Activated naive CD4-positive, alpha-beta T cell treated with anti-CD3 and anti-CD28 coated beads, Interleukin-2, amount 50 U/mL, for 72 hours (primary cell): Measurements from ENCODE around the gene DRC1. TPM values are rescaled to one million over a fixed set of nuclear protein-coding genes. Genes with fewer than 3 reads are reported as not detected.
"Not testable (repeated sequence)": the region's sequence is repeated elsewhere in the genome, so short reads cannot be mapped to it uniquely, and the experiment has no call there.

Experiments
- ATAC-seq, 2 donors: fragments of 150-1000 bp; cut with Tn5 transposase; 2 replicates each; pipeline ENCODE4 v1.10.0; 2021; ENCODE audit warnings: mild to moderate bottlenecking in 2 of 2, moderate library complexity in 2 of 2
- DNase-seq, 2 donors: peaks; one replicate each; pipeline ENCODE4 v3.0.0; 2021 to 2022; ENCODE audit warnings: low spot score in 2 of 2
- H3K27ac Mint-ChIP-seq, 2 donors: one replicate each; pipeline ENCODE4 v1.8.0; 2022; ENCODE audit warnings: mild to moderate bottlenecking in 2 of 2, mixed read lengths in 2 of 2
- H3K36me3 Mint-ChIP-seq, 2 donors: one replicate each; pipeline ENCODE4 v1.8.0; 2022; ENCODE audit warnings: mixed read lengths in 2 of 2
- H3K9me3 Mint-ChIP-seq, 2 donors: one replicate each; pipeline ENCODE4 v1.8.0; 2022; ENCODE audit warnings: mixed read lengths in 2 of 2
- total RNA-seq, 2 donors: library from RNA; stranded (reverse); gene quantifications; one replicate each; pipeline ENCODE4 v1.2.3, GENCODE V29; 2022

The DRC1 gene
- total RNA-seq, 2 donors from 2014 or later, result not detected

DNA sequence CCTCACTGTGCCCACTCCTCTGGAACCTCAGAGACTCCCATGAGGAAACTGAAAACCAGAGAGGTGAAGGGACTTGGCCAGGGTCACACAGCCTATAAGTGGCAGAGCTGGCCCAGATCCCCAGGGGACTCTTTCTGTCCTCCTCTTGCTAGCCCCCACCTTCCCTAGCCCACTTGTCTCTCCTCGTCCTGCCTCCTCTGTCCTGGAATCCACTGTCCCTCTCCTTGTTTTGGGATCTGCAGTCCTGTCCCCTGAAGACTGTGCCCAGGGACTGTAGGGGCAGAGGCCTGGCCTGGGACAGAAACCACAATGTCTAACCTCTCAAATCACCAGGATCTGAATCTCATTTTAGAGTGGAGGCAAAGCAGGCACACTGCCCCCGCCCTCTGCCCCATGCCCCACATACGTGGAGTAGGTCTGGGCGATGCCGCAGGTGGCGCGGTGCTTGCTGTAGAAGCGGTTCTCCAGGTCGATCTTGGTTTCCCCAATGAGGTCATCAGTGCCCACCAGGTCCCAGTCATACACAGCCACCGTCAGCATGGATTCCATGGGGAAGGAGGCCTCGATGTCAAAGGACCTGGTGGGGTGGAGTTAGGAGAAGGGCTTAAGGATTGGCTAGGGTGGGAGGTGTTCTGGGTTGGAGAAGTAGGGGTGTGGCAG is 63.7 kb downstream of the DRC1 start:
- H3K27ac Mint-ChIP-seq, result no peak overlapping the region
- no peaks in the 10 kb centered on the region for H3K9me3 Mint-ChIP-seq
- ATAC-seq (no peak), DNase-seq (no peak)
- no peaks in the 10 kb centered on the region for H3K36me3 Mint-ChIP-seq

DNA sequence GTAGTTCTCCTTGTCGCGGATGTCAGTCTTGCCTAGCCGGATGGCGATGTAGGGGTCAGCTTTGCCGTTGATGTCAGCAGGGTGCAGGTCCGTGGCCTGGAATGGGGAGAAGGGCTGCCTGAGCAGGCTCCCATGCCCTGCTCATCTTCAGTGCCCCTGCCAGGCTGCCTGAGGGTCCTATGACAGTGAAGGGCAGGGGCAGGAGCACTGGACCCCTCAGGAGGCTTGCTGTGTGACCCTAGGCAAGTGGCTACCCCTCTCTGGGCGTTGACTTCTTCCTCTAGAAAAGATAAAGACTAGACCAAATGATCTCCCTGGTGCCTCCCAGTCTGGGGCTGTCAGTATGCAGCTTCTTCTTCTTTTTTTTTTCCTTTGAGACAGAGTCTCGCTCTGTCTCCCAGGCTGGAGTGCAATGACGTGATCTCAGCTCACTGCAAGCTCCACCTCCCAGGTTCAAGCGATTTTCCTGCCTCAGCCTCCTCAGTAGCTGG is 64.3 kb downstream of the DRC1 start:
- no peak for ATAC-seq
- H3K27ac Mint-ChIP-seq, result no peak overlapping the region
- H3K36me3 Mint-ChIP-seq, result no peaks in the 10 kb centered on the region
- DNase-seq, result no peak
- H3K9me3 Mint-ChIP-seq, result no peaks in the 10 kb centered on the region

DNA sequence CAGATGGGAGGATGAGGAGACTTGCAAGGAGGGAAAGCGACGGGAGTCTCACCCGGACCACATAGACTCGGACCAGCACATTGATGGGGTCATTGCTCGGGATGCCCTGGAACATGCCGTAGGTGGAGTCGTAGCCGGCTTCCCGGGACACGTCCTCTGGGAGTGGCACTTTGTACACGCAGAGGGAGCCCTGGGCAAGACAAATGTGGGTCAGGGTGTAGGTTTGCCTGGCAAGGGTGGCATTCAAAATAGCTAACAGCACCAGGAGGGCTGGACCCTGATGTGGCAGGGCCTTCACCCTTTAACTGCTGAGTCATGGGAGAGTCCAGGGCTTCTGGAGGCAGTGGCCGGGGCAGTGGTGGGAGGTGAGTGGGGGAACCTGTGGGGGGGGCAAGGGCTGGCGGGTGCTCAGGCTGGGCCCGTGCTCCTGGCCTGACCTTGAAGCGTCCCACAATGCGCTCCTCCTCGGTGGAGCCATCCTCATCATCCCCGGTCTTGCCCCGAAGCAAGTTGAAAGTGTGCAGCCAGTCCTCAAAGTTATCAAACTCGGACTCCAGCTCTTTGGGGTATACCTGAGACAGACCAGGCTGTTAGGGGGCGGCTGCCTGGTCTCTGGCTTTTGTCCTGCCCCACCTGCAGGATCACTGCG is 65.1 kb downstream of the DRC1 start:
- ATAC-seq (no peak), DNase-seq (no peak)
- Mint-ChIP-seq H3K9me3 (peaks cover 0 to 2% of the 10 kb centered on the region in 2 donors), H3K27ac (no peak overlapping the region), H3K36me3 (no peaks in the 10 kb centered on the region)

DNA sequence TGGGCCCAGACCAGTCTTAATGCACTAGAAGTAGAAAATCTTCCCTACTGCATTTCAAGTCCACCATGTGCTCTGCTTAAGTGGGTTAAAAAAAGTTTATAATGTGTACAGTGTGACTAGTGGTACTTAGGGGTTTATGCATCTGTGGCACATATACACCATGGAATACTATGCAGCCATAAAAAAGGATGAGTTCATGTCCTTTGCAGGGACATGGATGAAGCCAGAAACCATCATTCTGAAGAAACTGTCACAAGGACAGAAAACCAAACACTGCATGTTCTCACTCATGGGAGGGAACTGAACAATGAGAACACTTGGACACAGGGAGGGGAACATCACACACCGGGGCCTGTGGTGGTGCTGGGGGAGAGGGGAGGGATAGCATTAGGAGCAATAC is 66.8 kb downstream of the DRC1 start:
- H3K27ac Mint-ChIP-seq, result peak overlapping the region in 1 of 2 donors; percentile 24
- H3K9me3 Mint-ChIP-seq, H3K36me3 Mint-ChIP-seq, ATAC-seq, DNase-seq: not testable (repeated sequence)

DNA sequence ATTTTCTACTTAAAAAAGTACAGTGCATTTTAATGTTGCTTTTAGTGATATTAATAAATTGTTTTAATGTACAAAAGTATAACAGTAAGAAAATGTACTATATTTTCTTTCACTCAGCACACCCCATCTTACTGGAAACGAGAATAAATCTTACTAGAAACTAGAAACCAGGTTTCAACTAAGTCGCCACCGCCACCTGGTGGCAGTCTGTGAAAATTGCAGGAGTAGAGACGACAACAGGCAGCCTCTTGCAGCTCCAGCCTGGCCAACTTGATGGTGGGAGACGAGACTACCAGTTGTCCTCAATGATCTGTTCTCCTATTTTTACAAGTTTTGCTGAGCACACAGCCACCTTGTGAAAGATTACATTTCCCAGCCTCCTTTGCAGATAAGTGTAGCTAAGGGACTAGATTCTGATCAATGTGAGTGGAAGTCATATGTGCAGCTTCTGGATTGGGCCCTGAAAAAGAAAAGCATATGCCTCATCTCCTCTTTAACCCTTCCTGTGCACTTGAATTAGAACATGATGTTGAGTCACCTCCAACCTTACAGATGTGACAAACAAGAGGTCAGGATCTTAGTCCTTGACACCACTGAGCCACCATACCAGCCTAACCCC is 67.5 kb downstream of the DRC1 start:
- DNase-seq, result peak; percentile 66 to 79
- peak; percentile 59 to 64 for ATAC-seq
- Mint-ChIP-seq H3K27ac (no peak overlapping the region), H3K9me3 (peaks cover 0 to 6% of the 10 kb centered on the region in 2 donors), H3K36me3 (no peaks in the 10 kb centered on the region)

DNA sequence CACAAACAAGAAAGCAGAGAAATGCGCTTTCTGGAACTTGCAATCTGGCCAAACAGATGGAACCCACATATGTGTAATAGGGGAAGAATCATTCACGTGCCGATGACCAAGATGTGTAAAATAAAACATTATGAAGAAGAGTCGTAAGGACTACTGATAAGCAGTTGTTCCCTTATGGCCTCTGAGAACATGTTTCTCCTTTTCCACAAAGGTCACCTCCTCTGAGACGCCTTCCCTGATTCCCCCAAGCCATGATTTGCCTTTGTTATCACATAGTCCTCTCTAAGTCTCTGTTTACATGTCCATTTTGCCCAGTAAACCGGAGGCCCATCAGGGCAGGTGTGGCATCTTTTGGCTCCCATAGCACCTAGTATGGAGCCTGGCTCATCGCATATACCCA is 68.2 kb downstream of the DRC1 start:
- Mint-ChIP-seq H3K9me3 (peaks cover 0 to 6% of the 10 kb centered on the region in 2 donors), H3K36me3 (no peaks in the 10 kb centered on the region), H3K27ac (no peak overlapping the region)
- ATAC-seq (no peak), DNase-seq (no peak)

DNA sequence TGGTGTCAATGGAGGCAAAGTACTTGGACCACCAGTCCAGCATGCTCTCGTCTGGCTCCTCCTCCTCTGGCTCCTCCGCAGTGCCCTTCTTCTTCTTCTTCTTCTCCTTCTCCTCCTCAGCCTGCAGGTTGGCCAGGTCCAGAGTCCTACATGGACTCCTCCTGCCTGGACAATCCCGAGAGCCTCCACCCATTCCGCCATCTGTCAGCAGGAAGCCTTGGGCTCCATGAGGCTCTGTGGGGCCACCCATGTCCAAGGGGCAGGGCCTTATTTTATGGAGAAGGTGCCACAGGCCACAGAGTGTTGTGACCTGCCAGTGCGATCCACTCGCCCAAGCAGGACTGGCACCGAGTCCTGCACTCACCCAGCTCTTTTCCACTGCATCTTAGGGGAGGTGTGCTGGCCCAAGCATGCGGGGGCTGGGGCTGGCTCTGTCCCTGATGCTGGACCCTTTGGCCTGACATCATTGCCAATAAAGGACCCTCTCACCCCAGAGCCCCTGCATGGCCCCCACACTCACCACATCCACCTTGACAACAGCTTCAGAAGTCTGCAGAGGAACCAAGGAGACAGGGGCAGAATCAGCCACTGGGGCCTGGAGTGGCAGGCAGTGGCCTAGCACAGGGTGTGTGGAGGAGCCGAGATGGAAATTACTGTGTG is 69.0 kb downstream of the DRC1 start:
- no peaks in the 10 kb centered on the region for H3K36me3 Mint-ChIP-seq
- peaks cover 0 to 6% of the 10 kb centered on the region in 2 donors for H3K9me3 Mint-ChIP-seq
- H3K27ac Mint-ChIP-seq, result peak overlapping the region in 1 of 2 donors; percentile 17
- ATAC-seq (no peak), DNase-seq (no peak)

DNA sequence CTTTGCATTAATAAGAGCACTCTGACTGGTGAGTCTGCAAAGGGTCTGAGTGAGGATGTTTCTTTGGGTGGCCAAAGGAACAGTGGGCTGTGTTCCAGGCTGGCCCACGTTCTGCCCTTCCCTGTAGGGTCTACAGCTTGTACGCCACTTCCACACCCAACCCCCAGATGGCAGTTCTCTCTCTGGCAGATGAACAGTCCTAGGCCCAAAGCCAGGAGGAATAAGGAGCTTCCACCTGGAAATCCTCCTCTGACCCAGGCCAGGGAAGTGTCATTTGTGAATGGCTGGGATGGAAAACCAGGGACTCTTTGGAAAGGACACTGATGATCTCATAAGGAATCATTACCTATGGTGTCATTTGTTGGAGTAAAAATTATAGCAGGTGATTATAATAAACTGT is 69.6 kb downstream of the DRC1 start:
- no peak overlapping the region for H3K27ac Mint-ChIP-seq

DNA sequence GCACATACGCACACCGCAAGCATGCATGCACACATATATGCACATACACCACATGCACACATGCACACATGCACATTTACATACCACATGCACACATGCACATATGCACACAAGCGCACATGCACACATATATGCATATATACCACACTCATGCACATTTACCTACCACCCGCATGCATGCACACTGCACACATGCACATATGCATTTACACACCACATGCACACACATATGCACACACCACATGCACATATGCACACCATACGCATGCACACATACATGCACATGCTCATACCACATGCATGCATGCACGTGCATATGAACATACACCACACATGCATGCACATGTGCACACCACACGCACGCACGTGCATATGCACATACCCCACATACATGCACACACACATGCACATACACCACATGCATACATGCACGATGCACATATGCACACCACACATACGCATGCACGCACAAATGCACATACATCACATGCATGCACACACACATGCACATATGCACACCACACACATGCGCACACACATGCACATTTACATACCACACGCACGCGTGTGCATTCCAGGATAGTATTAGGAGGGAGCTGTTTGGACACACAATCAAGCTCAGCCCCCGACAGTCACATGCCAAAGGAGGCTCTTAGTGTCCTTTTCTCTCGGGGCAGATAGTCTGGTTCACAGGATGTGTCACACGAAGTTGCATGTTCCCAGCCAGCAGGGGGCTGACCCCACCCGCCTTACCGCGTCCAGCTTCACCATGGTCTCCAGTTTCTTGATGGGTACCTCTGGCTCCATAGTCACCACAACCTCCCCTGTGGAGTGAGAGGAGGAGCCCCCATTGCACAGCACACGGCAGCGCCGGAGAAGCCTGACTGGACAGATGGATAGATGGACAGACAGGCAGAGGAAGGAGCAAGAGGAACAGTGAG is 70.3 kb downstream of the DRC1 start:
- ATAC-seq (no peak), DNase-seq (no peak)
- H3K27ac Mint-ChIP-seq, result no peak overlapping the region
- H3K9me3 Mint-ChIP-seq, result peaks cover 0 to 6% of the 10 kb centered on the region in 2 donors
- H3K36me3 Mint-ChIP-seq, result no peaks in the 10 kb centered on the region

More for the DNA sequence above, 69.6 kb downstream of the DRC1 start:
- DNase-seq (no peak), ATAC-seq (no peak)
- Mint-ChIP-seq H3K9me3 (peaks cover 0 to 6% of the 10 kb centered on the region in 2 donors), H3K36me3 (no peaks in the 10 kb centered on the region)

DNA sequence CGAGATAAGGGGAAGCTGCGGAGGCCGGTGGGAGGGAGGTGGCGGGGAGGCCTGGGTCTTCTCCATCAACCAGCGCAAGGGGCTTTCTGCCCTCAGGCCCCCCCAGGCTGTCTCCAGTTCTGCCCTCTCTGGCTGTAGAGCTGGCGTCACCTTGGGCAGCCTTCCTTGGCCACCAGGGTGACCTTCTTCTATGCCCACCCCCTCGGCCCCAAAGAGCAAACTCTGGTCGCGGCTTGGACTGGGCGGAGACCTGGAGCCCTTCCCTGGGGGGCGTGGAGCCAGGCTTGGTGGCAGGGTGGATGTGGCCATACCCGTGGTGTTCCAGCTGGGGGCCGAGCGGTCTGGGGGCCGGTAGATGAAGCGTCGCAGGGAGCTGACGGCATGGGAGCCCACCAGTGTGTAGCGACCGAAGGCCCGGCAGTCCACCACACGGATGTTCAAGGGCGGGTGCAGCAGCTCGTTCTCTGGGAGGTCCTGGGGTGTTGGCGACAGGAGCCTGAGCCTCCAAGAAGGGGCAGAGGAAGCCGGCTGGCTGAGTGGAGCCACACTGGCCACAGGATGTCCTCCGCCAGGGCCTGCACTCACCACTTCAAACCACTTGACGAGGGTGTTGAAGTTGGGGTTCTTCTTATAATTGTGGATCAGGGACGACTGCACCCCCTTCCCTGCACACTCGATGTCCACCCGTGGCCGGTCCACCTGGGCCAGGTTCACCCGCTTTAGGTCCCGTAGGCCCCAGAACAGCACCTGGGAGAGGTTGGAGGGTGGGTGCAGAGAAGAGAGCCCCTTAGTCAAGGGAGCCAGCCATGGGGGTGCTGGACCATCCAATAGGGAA is 71.3 kb downstream of the DRC1 start:
- ATAC-seq, result no peak
- peaks cover 0 to 6% of the 10 kb centered on the region in 2 donors for H3K9me3 Mint-ChIP-seq
- no peak for DNase-seq
- no peaks in the 10 kb centered on the region for H3K36me3 Mint-ChIP-seq
- no peak overlapping the region for H3K27ac Mint-ChIP-seq

DNA sequence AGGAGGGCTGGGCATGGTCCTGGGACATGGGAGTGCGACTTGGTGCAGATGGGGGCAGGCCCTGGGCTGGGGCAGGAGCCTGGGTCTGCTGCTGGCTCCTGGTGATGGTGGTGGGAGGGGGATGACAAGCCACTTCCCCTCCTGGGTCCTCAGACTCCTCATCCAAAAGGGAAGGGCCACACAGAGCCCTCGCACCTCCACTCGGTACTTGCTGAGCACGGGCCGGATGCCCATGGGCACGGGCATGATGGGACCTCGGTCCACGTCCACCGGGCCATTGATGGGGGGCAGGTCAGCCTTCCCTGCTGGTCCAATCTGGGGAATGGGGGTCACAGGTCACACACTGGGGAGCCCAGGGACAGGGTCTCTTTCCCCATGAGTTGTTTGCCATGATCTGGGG is 72.1 kb downstream of the DRC1 start:
- Mint-ChIP-seq H3K27ac (no peak overlapping the region), H3K36me3 (no peaks in the 10 kb centered on the region), H3K9me3 (peaks cover 0 to 6% of the 10 kb centered on the region in 2 donors)
- DNase-seq (no peak), ATAC-seq (no peak)

DNA sequence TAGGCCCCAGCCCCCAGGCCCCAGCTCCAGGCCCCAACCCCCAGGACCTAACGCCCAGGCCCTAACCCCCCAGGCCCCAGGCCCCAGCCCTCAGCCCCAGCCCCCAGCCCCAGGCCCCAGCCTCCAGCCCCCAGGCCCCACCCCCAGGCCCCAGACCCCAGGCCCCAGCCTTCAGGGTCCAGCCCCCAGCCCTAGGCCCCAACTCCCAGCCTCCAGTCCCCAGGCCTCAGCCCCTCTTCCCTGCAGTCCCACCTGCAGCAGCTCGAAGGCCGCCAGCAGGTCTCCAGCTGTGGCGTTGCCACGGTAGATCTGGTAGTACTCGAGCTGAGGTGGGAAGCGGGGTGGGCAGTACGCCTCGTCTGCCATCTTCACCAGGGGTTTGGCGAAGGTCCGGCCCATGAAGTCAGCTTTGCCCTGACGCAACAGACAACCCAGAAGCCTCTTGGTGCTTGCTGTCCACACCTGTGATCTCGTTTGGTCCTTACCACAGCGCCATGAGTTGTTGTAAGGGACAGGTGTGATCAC is 72.6 kb downstream of the DRC1 start:
- no peak overlapping the region for H3K27ac Mint-ChIP-seq
- H3K36me3 Mint-ChIP-seq, result no peaks in the 10 kb centered on the region
- peaks cover 0 to 6% of the 10 kb centered on the region in 2 donors for H3K9me3 Mint-ChIP-seq
- DNase-seq (no peak), ATAC-seq (no peak)

DNA sequence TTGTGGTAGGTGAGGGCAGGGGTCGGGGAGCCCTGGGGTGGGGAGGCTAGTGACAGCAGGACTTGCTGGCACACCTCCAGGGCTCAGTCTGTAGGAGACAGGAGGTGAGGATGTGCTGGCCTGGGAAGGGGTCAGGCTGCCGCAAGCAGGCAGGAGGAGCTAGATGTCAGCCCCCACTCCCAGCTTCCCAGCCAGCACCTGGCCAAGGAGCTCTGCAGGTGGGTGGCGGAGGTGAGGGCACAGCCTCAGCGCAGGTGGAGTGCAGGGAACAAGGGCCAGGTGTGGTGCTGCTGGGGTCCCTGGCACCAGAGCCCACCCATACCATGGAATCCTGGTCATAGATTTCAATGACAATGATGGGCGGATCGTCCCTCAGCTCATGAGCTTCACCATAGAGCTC is 73.3 kb downstream of the DRC1 start:
- H3K36me3 Mint-ChIP-seq, result no peaks in the 10 kb centered on the region

DNA sequence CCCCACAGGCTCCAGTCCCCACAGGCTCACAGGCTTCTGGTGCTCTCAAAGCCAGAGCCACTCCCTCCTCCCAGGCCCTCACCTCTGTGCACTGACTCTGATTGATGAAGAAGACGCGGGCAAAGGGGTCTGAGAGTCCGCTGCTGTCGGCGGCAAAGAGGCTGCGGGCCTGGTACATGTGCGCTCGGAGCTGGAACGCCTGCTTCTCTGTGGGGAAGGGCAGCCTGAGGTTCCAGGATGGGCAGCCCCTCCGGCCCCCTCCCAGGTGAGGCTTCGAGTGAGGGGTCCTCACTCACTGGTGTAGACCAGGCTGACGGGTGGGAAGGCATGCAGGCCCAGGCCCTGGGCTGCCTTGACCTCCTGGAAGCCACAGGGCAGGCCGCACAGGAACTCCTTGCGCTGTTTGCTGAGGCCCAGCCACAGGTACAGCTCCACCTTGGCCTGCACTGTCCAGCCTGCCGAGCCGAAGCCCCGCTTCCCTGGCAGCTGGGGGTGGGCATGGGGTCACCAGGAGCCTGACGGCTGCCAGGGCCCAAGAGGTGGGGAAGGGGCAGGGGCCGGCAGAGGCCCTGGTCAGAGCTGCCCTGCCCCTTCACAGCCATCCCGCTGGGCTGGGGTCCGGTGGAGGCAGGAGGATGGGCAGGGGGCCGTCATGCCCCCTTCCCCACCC is 74.2 kb downstream of the DRC1 start:
- no peak for ATAC-seq
- Mint-ChIP-seq H3K36me3 (no peaks in the 10 kb centered on the region), H3K27ac (no peak overlapping the region), H3K9me3 (peaks cover 0 to 6% of the 10 kb centered on the region in 2 donors)
- no peak for DNase-seq

More for the DNA sequence above, 73.3 kb downstream of the DRC1 start:
- peaks cover 0 to 6% of the 10 kb centered on the region in 2 donors for H3K9me3 Mint-ChIP-seq
- DNase-seq (no peak), ATAC-seq (no peak)
- no peak overlapping the region for H3K27ac Mint-ChIP-seq
